DOHH2 (cell line): Measurements from ENCODE around the gene RINL.

Experiments used
- EZH2phosphoT487 ChIP-seq: fragments of 200-600 bp; sonication (generic); IDR thresholded peaks from 2 replicates; pipeline ENCODE4 v1.6.1; 2017; ENCODE audit warnings: borderline replicate concordance, mild to moderate bottlenecking, antibody characterized with exemption, low read length, moderate library complexity, mixed read lengths
- TF ChIP-seq, protein P1 (sequence below): fragments of 200-600 bp; sonication (generic); IDR thresholded peaks from one replicate; pipeline ENCODE4 v1.5.1; 2014; ENCODE audit warnings: antibody characterized with exemption, mild to moderate bottlenecking, low read depth, low read length; ENCODE audit not compliant: poor library complexity, severe bottlenecking

DNA sequence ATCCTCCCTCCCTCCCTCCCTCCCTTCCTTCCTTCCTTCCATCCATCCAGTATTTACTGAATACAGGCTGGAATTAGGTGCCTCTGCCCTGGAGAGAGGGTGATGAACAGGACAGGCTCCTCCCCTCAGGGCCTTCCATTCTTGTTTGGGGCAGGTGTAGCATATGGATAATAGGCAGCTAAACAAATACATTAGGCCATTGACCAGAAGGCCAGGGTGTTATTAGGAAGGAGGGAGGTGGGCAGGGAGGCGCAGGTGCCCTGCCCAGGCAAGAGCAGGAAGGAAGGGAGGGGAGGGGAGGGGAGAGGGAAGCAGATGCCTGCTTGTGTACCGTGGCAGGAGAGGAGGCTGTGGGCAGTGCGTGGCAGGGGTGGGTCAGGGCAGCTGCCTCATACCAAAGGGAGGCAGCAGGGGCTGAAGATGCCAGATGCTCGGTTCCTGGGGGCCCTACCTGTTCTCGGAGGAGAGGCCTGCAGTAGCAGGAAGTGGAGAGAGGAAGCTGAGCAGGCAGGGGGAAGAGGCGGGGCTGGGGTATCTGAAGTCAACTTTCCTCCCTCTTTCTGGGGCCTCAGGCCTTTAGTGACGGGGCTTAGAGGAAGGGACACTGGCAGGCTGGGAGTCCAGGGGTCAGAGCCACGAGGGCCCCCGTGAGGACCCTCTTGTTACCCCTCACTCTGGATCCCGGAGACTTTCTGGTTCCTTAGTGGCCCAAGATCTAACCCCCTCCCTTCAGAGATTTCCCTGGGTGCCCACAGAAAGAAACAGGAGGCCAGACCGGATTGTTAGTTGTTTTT lies at the start of gene RINL:
- TF ChIP-seq, protein P1, sequence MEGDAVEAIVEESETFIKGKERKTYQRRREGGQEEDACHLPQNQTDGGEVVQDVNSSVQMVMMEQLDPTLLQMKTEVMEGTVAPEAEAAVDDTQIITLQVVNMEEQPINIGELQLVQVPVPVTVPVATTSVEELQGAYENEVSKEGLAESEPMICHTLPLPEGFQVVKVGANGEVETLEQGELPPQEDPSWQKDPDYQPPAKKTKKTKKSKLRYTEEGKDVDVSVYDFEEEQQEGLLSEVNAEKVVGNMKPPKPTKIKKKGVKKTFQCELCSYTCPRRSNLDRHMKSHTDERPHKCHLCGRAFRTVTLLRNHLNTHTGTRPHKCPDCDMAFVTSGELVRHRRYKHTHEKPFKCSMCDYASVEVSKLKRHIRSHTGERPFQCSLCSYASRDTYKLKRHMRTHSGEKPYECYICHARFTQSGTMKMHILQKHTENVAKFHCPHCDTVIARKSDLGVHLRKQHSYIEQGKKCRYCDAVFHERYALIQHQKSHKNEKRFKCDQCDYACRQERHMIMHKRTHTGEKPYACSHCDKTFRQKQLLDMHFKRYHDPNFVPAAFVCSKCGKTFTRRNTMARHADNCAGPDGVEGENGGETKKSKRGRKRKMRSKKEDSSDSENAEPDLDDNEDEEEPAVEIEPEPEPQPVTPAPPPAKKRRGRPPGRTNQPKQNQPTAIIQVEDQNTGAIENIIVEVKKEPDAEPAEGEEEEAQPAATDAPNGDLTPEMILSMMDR = no peak
- no peak for TF ChIP-seq EZH2phosphoT487
